Gastroesophageal sphincter (tissue), 4 donors: ENCODE measurements around the gene ADGRG7. TPM values are rescaled to one million over a fixed set of nuclear protein-coding genes. Genes with fewer than 3 reads are reported as not detected.

Experiments used
- ATAC-seq: fragments of 150-250 bp; one replicate; pipeline ENCODE4 v1.9.1; 2016; ENCODE audit warnings: mild to moderate bottlenecking, moderate library complexity
- H3K27ac ChIP-seq, 4 donors: fragments of 200-600 bp; sonication (generic) in 3 of 4; 1 replicate in 3 of 4; 2 replicates in 1 of 4; pipeline ENCODE4 v1.5.1; 2016 to 2019
- H3K27me3 ChIP-seq: fragments of 200-600 bp; sonication (generic); one replicate; pipeline ENCODE4 v1.5.1; 2019
- H3K36me3 ChIP-seq, 2 donors: fragments of 200-600 bp; sonication (generic); one replicate each; pipeline ENCODE4 v1.5.1; 2019; ENCODE audit warnings: control low read depth in 1 of 2
- H3K4me1 ChIP-seq, 3 donors: fragments of 200-600 bp; sonication (generic); 1 replicate in 2 of 3; 2 replicates in 1 of 3; pipeline ENCODE4 v1.5.1; 2016 to 2019; ENCODE audit warnings: control low read depth in 2 of 3
- H3K4me3 ChIP-seq, 2 donors: fragments of 200-600 bp; sonication (generic); one replicate each; pipeline ENCODE4 v1.5.1; 2019; ENCODE audit warnings: mild to moderate bottlenecking in 1 of 2, moderate library complexity in 1 of 2
- H3K9me3 ChIP-seq, 3 donors: fragments of 200-600 bp; sonication (generic); one replicate each; pipeline ENCODE4 v1.5.1; 2017 to 2019; ENCODE audit warnings: control low read depth in 2 of 3
- EP300 ChIP-seq: sonication (generic); formaldehyde crosslinking; IDR thresholded peaks from one replicate; pipeline ENCODE4 v1.6.1; 2017; ENCODE audit warnings: antibody characterized with exemption, mild to moderate bottlenecking
- POLR2A ChIP-seq, 2 donors: fragments of 450-650 bp; IDR thresholded peaks; one replicate each; pipeline ENCODE4 v1.6.1; 2017; ENCODE audit warnings: antibody characterized with exemption in 2 of 2, mild to moderate bottlenecking in 2 of 2, moderate library complexity in 1 of 2
- POLR2AphosphoS5 ChIP-seq: sonication (generic); formaldehyde crosslinking; IDR thresholded peaks from one replicate; pipeline ENCODE4 v1.6.1; 2017; ENCODE audit warnings: antibody characterized with exemption
- WGBS, 2 donors: methylation state at CpG; one replicate each; pipeline ENCODE4 v1.1.5; 2018; ENCODE audit warnings: low coverage in 1 of 2; 5-methylcytosine and 5-hydroxymethylcytosine counted together
- total RNA-seq, 4 donors: library from RNA; depleted of rRNA; stranded (reverse); fragments of >200 nt; gene quantifications; one replicate each; pipeline ENCODE4 v1.1.0, GENCODE V29; 2016
- TF ChIP-seq, protein P1 (sequence below), 4 experiments: fragments of 200-600 bp in 2 of 4; fragments of 450-650 bp in 2 of 4; sonication (generic) in 1 of 4; IDR thresholded peaks; one replicate each; pipeline ENCODE4 v1.5.1; 2017 to 2019; ENCODE audit warnings: antibody characterized with exemption in 4 of 4, mild to moderate bottlenecking in 2 of 4, moderate library complexity in 2 of 4

ADGRG7 gene
- total RNA-seq, 4 donors from 2014 or later: 0.13 TPM; not detected in 3

GRCh38 chr3:100615684-100616083 lies 6.3 kb downstream of the ADGRG7 start:
- H3K27ac ChIP-seq: no peak overlapping the region
- H3K36me3 ChIP-seq: no peaks in the 10 kb centered on the region
- H3K9me3 ChIP-seq: no peaks in the 10 kb centered on the region
- H3K27me3 ChIP-seq: peaks cover 7% of the 10 kb centered on the region
- ATAC-seq: no peak
- TF ChIP-seq EP300 (no peak), POLR2AphosphoS5 (no peak), POLR2A (IDR thresholded peaks at IDR 0.05) (no peak)
- TF ChIP-seq, protein P1, sequence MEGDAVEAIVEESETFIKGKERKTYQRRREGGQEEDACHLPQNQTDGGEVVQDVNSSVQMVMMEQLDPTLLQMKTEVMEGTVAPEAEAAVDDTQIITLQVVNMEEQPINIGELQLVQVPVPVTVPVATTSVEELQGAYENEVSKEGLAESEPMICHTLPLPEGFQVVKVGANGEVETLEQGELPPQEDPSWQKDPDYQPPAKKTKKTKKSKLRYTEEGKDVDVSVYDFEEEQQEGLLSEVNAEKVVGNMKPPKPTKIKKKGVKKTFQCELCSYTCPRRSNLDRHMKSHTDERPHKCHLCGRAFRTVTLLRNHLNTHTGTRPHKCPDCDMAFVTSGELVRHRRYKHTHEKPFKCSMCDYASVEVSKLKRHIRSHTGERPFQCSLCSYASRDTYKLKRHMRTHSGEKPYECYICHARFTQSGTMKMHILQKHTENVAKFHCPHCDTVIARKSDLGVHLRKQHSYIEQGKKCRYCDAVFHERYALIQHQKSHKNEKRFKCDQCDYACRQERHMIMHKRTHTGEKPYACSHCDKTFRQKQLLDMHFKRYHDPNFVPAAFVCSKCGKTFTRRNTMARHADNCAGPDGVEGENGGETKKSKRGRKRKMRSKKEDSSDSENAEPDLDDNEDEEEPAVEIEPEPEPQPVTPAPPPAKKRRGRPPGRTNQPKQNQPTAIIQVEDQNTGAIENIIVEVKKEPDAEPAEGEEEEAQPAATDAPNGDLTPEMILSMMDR (IDR thresholded peaks at IDR 0.05): no peak
- no peaks in the 10 kb centered on the region for H3K4me1 ChIP-seq
- no peak overlapping the region for H3K4me3 ChIP-seq

DNA sequence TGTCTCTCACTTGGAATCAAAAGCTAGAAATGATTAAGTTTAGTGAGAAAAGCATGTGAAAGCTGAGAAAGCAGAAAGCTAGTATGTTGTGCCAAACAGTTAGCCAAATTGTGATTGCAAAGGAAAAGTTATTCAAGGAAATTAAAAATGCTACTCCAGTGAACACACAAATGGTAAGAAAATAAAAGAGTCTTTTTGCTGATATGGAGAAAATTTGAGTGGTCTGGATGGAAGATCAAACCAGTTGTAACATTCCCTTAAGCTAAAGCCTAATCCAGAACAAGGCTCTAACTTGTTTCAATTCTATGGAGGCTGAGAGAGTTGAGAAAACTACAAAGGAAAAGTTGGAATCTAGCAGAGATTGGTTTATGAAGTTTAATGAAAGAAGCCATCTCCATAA lies 11.8 kb downstream of the ADGRG7 start:
- no peaks in the 10 kb centered on the region for H3K9me3 ChIP-seq
- H3K4me1 ChIP-seq: no peaks in the 10 kb centered on the region
- no peak overlapping the region for H3K27ac ChIP-seq
- no peak overlapping the region for H3K4me3 ChIP-seq
- no peak for ATAC-seq
- H3K27me3 ChIP-seq: no peaks in the 10 kb centered on the region
- no peaks in the 10 kb centered on the region for H3K36me3 ChIP-seq
- TF ChIP-seq, protein P1 (IDR thresholded peaks at IDR 0.05): no peak
- TF ChIP-seq POLR2A (IDR thresholded peaks at IDR 0.05) (no peak), EP300 (no peak), POLR2AphosphoS5 (no peak)

GRCh38 chr3:100627491-100627890 lies 18.1 kb downstream of the ADGRG7 start:
- TF ChIP-seq POLR2A (IDR thresholded peaks at IDR 0.05): no peak
- TF ChIP-seq POLR2AphosphoS5: no peak
- TF ChIP-seq, protein P1 (IDR thresholded peaks at IDR 0.05): no peak
- no peak for TF ChIP-seq EP300
- H3K36me3 ChIP-seq: no peaks in the 10 kb centered on the region
- no peak for ATAC-seq
- no peak overlapping the region for H3K27ac ChIP-seq
- H3K27me3 ChIP-seq: no peaks in the 10 kb centered on the region
- WGBS, 2 donors: 54 to 60% methylated on average over 2 of the region's 2 CpGs
- H3K4me3 ChIP-seq: no peak overlapping the region
- H3K4me1 ChIP-seq: no peaks in the 10 kb centered on the region
- H3K9me3 ChIP-seq: no peaks in the 10 kb centered on the region

DNA sequence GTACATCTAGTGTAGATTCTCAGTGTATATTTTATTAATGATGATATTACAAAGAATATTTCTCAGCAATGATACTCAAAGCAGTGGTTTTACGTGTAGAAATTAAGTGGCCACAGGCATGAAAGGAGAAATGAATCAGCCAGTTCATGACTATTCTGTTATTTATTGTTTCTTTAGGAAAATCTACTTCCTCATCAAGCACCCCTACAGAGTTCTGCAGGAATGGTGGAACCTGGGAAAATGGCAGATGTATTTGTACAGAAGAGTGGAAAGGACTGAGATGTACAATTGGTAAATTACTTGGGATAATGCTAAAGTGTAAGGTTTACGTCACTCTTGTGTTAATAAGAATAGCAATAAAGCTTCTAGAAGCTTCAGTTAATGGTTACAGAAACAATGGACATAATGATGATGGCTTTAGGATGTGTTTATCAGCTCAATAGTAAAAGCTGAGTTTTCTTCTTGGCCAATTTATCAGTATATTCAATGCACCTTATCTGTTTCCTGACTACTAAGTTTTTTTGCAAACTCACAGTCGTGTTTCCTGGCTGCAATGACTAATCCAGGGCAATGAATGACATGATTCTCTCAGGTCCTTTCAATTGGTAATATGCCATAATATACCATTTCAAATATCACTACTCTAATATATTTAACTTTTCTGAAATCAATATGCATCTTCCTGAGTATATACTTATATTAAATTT lies 20.2 kb downstream of the ADGRG7 start:
- no peak for TF ChIP-seq EP300
- TF ChIP-seq POLR2AphosphoS5: no peak
- no peak for TF ChIP-seq POLR2A (IDR thresholded peaks at IDR 0.05)
- TF ChIP-seq, protein P1 (IDR thresholded peaks at IDR 0.05): no peak
- ATAC-seq: no peak
- 66 to 67% methylated on average over 1 to 3 of the region's 3 CpGs for WGBS, 2 donors
- Histone ChIP-seq H3K27me3 (no peaks in the 10 kb centered on the region), H3K4me3 (no peak overlapping the region), H3K36me3 (no peaks in the 10 kb centered on the region), H3K9me3 (no peaks in the 10 kb centered on the region), H3K4me1 (no peaks in the 10 kb centered on the region), H3K27ac (no peak overlapping the region)

GRCh38 chr3:100630664-100631063 lies 21.3 kb downstream of the ADGRG7 start:
- Histone ChIP-seq H3K27ac (no peak overlapping the region), H3K4me1 (no peaks in the 10 kb centered on the region), H3K9me3 (no peaks in the 10 kb centered on the region), H3K36me3 (no peaks in the 10 kb centered on the region), H3K4me3 (no peak overlapping the region), H3K27me3 (no peaks in the 10 kb centered on the region)
- WGBS, 2 donors: 64 to 78% methylated on average over 1 of the region's 1 CpG
- TF ChIP-seq POLR2AphosphoS5 (no peak), EP300 (no peak), POLR2A (IDR thresholded peaks at IDR 0.05) (no peak)
- no peak for ATAC-seq
